Measurements from ENCODE around the gene SNAI3. TPM values are rescaled to one million over a fixed set of nuclear protein-coding genes. Genes with fewer than 3 reads are reported as not detected.

The SNAI3 gene
- total and polyA plus RNA-seq, 2 of the 8 experiments (the other 6 are each of a cell fraction or from before 2014, with no cell fraction given) = 8.5 to 13.3 TPM

DNA sequence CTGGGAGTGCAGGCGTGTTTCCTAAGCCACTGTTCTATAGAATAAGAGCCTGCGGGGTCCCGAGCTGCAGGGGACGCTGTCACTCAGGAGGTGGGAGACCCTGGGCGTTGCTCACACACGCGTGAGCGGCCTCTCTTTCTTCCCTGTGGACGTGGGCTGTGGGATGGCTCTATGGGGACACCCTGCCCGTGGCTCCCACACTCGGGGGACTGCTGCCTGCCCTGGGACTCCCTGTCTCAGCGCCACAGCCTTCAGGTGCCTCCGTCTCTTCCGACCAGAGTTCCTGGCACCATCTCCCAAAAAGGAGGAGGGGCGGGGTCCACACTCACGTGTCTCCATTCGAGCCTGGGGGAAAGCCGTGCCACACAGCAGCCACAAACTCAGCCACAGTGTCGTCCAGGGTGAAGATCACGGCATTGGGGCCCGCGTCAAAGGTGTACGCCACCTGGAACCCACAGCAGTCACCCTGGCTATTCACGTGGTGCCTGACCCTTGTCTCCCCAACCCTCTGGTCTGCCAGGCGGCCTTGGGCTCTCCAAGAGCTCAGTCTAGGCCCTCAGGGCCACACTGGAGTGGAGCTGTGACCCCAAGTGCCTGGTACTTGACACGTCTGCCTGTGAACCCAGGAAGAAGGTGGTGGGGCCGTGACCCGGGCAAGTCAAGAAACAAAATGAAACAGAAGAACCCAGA, 31.8 kb downstream of the SNAI3 start:
- H3K56ac ChIP-seq (replicated peaks; ENCODE audit: insufficient read length, low read depth, low read length) = no peak overlapping the region
- H3K18ac ChIP-seq (ENCODE audit: extremely low read depth, low read length) = no peak overlapping the region
- no peaks in the 10 kb centered on the region for H3K27me3 ChIP-seq (replicated peaks in 1 of 4; ENCODE audit: control insufficient read depth in 3 of 4, extremely low read depth in 1 of 4, insufficient read depth in 3 of 4, low read length in 3 of 4)
- no peak overlapping the region for H3K14ac ChIP-seq (ENCODE audit: insufficient read length)
- H2BK15ac ChIP-seq (ENCODE audit: low read length) = no peak overlapping the region
- CTCF ChIA-PET (ENCODE audit: partially characterized antibody) = interaction anchor here (1.2 to 1.9 kb wide), 3 partner anchors 21 to 68 kb away, joined by 3 to 4 read pairs (median 4); no protein-coding TSS in a partner anchor
- no peak overlapping the region for H4K91ac ChIP-seq (replicated peaks; ENCODE audit: insufficient read length, low read length)
- H2BK20ac ChIP-seq (ENCODE audit: low read length) = no peak overlapping the region
- H3K23ac ChIP-seq (ENCODE audit: insufficient read length) = no peak overlapping the region
- WGBS, 2 experiments (ENCODE audit: extremely low coverage in 1 of 2, insufficient coverage in 1 of 2, insufficient read length in 1 of 2, insufficient replicate concordance in 2 of 2, low coverage in 1 of 2, low lambda C conversion rate in 2 of 2, missing lambda C conversion rate in 1 of 2) = 92% methylated on average over 28 of the region's 28 CpGs; no CpG with 5 or more reads in 1 of the 2 experiments
- TF ChIP-seq BACH1 (IDR thresholded peaks at IDR 0.05; ENCODE audit: low read length) (no peak), SP1 (IDR thresholded peaks at IDR 0.05; ENCODE audit: low read depth, low read length) (no peak), JUND (IDR thresholded peaks at IDR 0.05; ENCODE audit: low read length) (no peak)
- H4K5ac ChIP-seq (ENCODE audit: insufficient read length, low read depth, low read length) = no peak overlapping the region
- no peak overlapping the region; the same call in 1 of the 2 replicates for H3K27ac ChIP-seq (ENCODE audit: low read depth, low read length)
- peaks cover 0 to 8% (median 6%) of the 10 kb centered on the region in 4 experiments; a peak in 5 of 7 replicates for H3K4me1 ChIP-seq (replicated peaks in 1 of 4; ENCODE audit: control insufficient read depth in 3 of 4, insufficient read depth in 4 of 4, low read length in 3 of 4)
- H3K4me3 ChIP-seq (ENCODE audit: extremely low read depth in 1 of 4, insufficient read depth in 2 of 4, low read depth in 3 of 4, low read length in 4 of 4) = no peak overlapping the region
- FAIRE-seq = no peak
- H3K79me2 ChIP-seq (ENCODE audit: control insufficient read depth in 1 of 2, insufficient read depth in 2 of 2, low read length in 2 of 2) = peaks cover 0 to 7% of the 10 kb centered on the region in 2 experiments; a peak in 2 of 4 replicates
- POLR2A ChIA-PET (ENCODE audit: partially characterized antibody) = interaction anchor here (0.6 to 2.0 kb wide), 2 partner anchors 8 to 1317 kb away, joined by 3 to 4 read pairs; partner anchors contain the start of gene MVD
- peaks cover 3 to 29% (median 4%) of the 10 kb centered on the region in 4 experiments; a peak in 7 of 8 replicates for H3K36me3 ChIP-seq (ENCODE audit: control insufficient read depth in 2 of 4, insufficient read depth in 4 of 4, low read length in 3 of 4)
- H4K20me1 ChIP-seq (replicated peaks in 1 of 2; ENCODE audit: control insufficient read depth in 1 of 2, insufficient read depth in 2 of 2, low read length in 2 of 2) = peaks cover 2 to 33% of the 10 kb centered on the region in 2 experiments
- no peak overlapping the region for H2AK5ac ChIP-seq (ENCODE audit: low read depth, low read length)
- H2BK5ac ChIP-seq (ENCODE audit: low read depth, low read length) = no peak overlapping the region
- no peak overlapping the region for H2AFZ ChIP-seq (ENCODE audit: low read length)
- DNase-seq (ENCODE audit: low read depth in 1 of 2, low spot score in 2 of 2) = no peak
- no peak overlapping the region for H3K4me2 ChIP-seq (ENCODE audit: insufficient read depth in 1 of 2, low read depth in 2 of 2, low read length in 2 of 2)
- no peak overlapping the region for H2BK120ac ChIP-seq (replicated peaks; ENCODE audit: low read depth, low read length)
- no peak overlapping the region for H4K8ac ChIP-seq (ENCODE audit: extremely low read depth, insufficient read depth, low read length)
- no peak overlapping the region for H3K4ac ChIP-seq (replicated peaks; ENCODE audit: insufficient read length, low read depth, low read length)
- no peaks in the 10 kb centered on the region for H3K9me3 ChIP-seq (ENCODE audit: insufficient read depth in 2 of 2, low read depth in 1 of 2, low read length in 1 of 2)
- H3K9ac ChIP-seq (replicated peaks in 1 of 4; ENCODE audit: extremely low read depth in 1 of 4, low read depth in 3 of 4, low read length in 3 of 4) = no peak overlapping the region
- H2BK12ac ChIP-seq (ENCODE audit: low read depth, low read length) = no peak overlapping the region
- H3K23me2 ChIP-seq (ENCODE audit: low read depth, low read length) = peaks cover 10% of the 10 kb centered on the region; the same call in 1 of the 2 replicates
- H3K79me1 ChIP-seq (ENCODE audit: low read depth, low read length) = peaks cover 6% of the 10 kb centered on the region

Measured in H1 (cell line).